IMR-90 (cell line): ENCODE results near the gene TRPM7. TPM values are rescaled to one million over a fixed set of nuclear protein-coding genes. Genes with fewer than 3 reads are reported as not detected.

ENCODE experiments used
- ATAC-seq: fragments of 200-7000 bp; cut with Tn5 transposase; 2 replicates; pipeline ENCODE4 v1.9.1; 2020; ENCODE audit warnings: low read depth, mild to moderate bottlenecking, moderate library complexity
- BruUV-seq: library from RNA; stranded (reverse); fragments of 400-500 nt; replicated peaks from 2 replicates; lab custom pipeline; 2021; lab: Mats Ljungman, UMichigan
- CTCF ChIA-PET: fragments of 300-600 bp; formaldehyde crosslinking; extraction: SDS; loops from one replicate; lab custom pipeline; 2021; ENCODE audit warnings: antibody characterized with exemption; lab: Yijun Ruan, JAX
- POLR2A ChIA-PET: fragments of 300-600 bp; sonication (Branson Sonifier 250); formaldehyde crosslinking; loops from one replicate; lab custom pipeline; 2022; ENCODE audit warnings: antibody characterized with exemption; ENCODE audit not compliant: unreplicated experiment; lab: Charles Lee
- DNase-seq: peaks from one replicate; pipeline ENCODE4 v3.0.0; 2013
- H2AFZ ChIP-seq: replicated peaks from 2 replicates; pipeline ENCODE3; 2013; ENCODE audit warnings: low read length, mild to moderate bottlenecking; ENCODE audit not compliant: poor library complexity
- H2AK5ac ChIP-seq: 2 replicates; pipeline ENCODE4 v1.6.1; 2013; ENCODE audit warnings: low read depth, low read length, inconsistent platforms
- H2AK9ac ChIP-seq: replicated peaks from 2 replicates; pipeline ENCODE3; 2013; ENCODE audit warnings: mild to moderate bottlenecking, low read depth, low read length, moderate library complexity; ENCODE audit not compliant: poor library complexity
- H2BK120ac ChIP-seq: 2 replicates; pipeline ENCODE4 v1.6.1; 2013; ENCODE audit warnings: low read depth, low read length, inconsistent platforms
- H2BK15ac ChIP-seq: 3 replicates; pipeline ENCODE4 v1.6.1; 2013; ENCODE audit warnings: low read depth, low read length, inconsistent platforms
- H2BK20ac ChIP-seq: 2 replicates; pipeline ENCODE4 v1.6.1; 2013; ENCODE audit warnings: low read depth, mild to moderate bottlenecking, inconsistent platforms, low read length, moderate library complexity
- H2BK5ac ChIP-seq: 2 replicates; pipeline ENCODE4 v1.6.1; 2013; ENCODE audit warnings: mild to moderate bottlenecking, low read depth, low read length, inconsistent platforms; ENCODE audit not compliant: poor library complexity, severe bottlenecking
- H3K14ac ChIP-seq: replicated peaks from 2 replicates; pipeline ENCODE4 v1.6.1; 2013; ENCODE audit warnings: low read depth, low read length, inconsistent platforms
- H3K18ac ChIP-seq: 2 replicates; pipeline ENCODE4 v1.6.1; 2013; ENCODE audit warnings: low read depth, low read length, control low read depth
- H3K23ac ChIP-seq: 2 replicates; pipeline ENCODE4 v1.6.1; 2013; ENCODE audit warnings: low read depth, low read length, inconsistent platforms
- H3K27ac ChIP-seq: 2 replicates; pipeline ENCODE4 v1.5.1; 2013; ENCODE audit warnings: mild to moderate bottlenecking, control low read depth, low read length; ENCODE audit not compliant: insufficient read depth
- H3K27me3 ChIP-seq: 2 replicates; pipeline ENCODE4 v1.6.1; 2013; ENCODE audit warnings: low read length; ENCODE audit not compliant: control insufficient read depth, insufficient read depth
- H3K36me3 ChIP-seq: 2 replicates; pipeline ENCODE4 v1.6.1; 2013; ENCODE audit warnings: low read length, mixed read lengths; ENCODE audit not compliant: control insufficient read depth, insufficient read depth
- H3K4ac ChIP-seq: 2 replicates; pipeline ENCODE4 v1.6.1; 2013; ENCODE audit warnings: low read depth, low read length, inconsistent platforms
- H3K4me1 ChIP-seq: 2 replicates; pipeline ENCODE4 v1.6.1; 2013; ENCODE audit warnings: low read length, mixed read lengths; ENCODE audit not compliant: control insufficient read depth, insufficient read depth
- H3K4me2 ChIP-seq: 2 replicates; pipeline ENCODE4 v1.6.1; 2013; ENCODE audit warnings: low read depth, mild to moderate bottlenecking, control low read depth, low read length, moderate library complexity
- H3K4me3 ChIP-seq: 2 replicates; pipeline ENCODE4 v1.5.1; 2013; ENCODE audit warnings: low read depth, mild to moderate bottlenecking, control low read depth, low read length, moderate library complexity; ENCODE audit not compliant: insufficient read depth
- H3K56ac ChIP-seq: 2 replicates; pipeline ENCODE4 v1.6.1; 2013; ENCODE audit warnings: low read length, inconsistent platforms; ENCODE audit not compliant: insufficient read depth; ENCODE audit errors: extremely low read depth
- H3K79me1 ChIP-seq, 2 experiments: 2 replicates each; pipeline ENCODE4 v1.6.1; 2013; ENCODE audit warnings: low read length in 2 of 2, inconsistent platforms in 1 of 2, low read depth in 1 of 2
- H3K9ac ChIP-seq: 2 replicates; pipeline ENCODE4 v1.6.1; 2013; ENCODE audit warnings: low read depth, low read length, control low read depth
- H3K9me1 ChIP-seq: 2 replicates; pipeline ENCODE4 v1.6.1; 2013; ENCODE audit warnings: low read length, inconsistent platforms; ENCODE audit not compliant: insufficient read depth
- H3K9me3 ChIP-seq: 2 replicates; pipeline ENCODE4 v1.6.1; 2013; ENCODE audit warnings: low read length; ENCODE audit not compliant: control insufficient read depth, insufficient read depth
- H4K20me1 ChIP-seq: 2 replicates; pipeline ENCODE4 v1.6.1; 2013; ENCODE audit warnings: low read length, inconsistent platforms; ENCODE audit not compliant: insufficient read depth
- H4K5ac ChIP-seq: 2 replicates; pipeline ENCODE4 v1.6.1; 2013; ENCODE audit warnings: mild to moderate bottlenecking, low read depth, low read length, control low read depth
- H4K8ac ChIP-seq, 2 experiments: 2 replicates each; pipeline ENCODE4 v1.6.1; 2013; ENCODE audit warnings: low read depth in 2 of 2, low read length in 2 of 2, control low read depth in 1 of 2, inconsistent platforms in 1 of 2
- H4K91ac ChIP-seq: 2 replicates; pipeline ENCODE4 v1.6.1; 2013; ENCODE audit warnings: low read depth, low read length, inconsistent platforms; ENCODE audit not compliant: insufficient read depth
- BHLHE40 ChIP-seq: fragments of 150-350 bp; IDR thresholded peaks from 2 replicates; pipeline ENCODE4 v1.6.1; 2016; ENCODE audit warnings: mild to moderate bottlenecking, low read depth, low read length
- CEBPB ChIP-seq: IDR thresholded peaks from 2 replicates; pipeline ENCODE4 v1.6.1; 2012; ENCODE audit warnings: low read depth, low read length, improper control_type of control experiment
- CHD1 ChIP-seq: IDR thresholded peaks from 2 replicates; pipeline ENCODE4 v1.6.1; 2012; ENCODE audit warnings: low read depth, low read length, improper control_type of control experiment
- FOS ChIP-seq: fragments of 150-350 bp; IDR thresholded peaks from 2 replicates; pipeline ENCODE4 v1.6.1; 2016; ENCODE audit warnings: low read depth, low read length
- MAFK ChIP-seq: IDR thresholded peaks from 2 replicates; pipeline ENCODE4 v1.6.1; 2012; ENCODE audit warnings: low read depth, low read length, improper control_type of control experiment
- MAZ ChIP-seq: IDR thresholded peaks from 2 replicates; pipeline ENCODE4 v1.6.1; 2012; ENCODE audit warnings: low read depth, mild to moderate bottlenecking, low read length, improper control_type of control experiment, moderate library complexity, borderline replicate concordance
- MXI1 ChIP-seq: IDR thresholded peaks from 2 replicates; pipeline ENCODE4 v1.6.1; 2012; ENCODE audit warnings: low read depth, mild to moderate bottlenecking, low read length, moderate library complexity, borderline replicate concordance
- NFE2L2 ChIP-seq: fragments of 150-350 bp; IDR thresholded peaks from 2 replicates; pipeline ENCODE4 v1.6.1; 2016; ENCODE audit warnings: low read depth, mild to moderate bottlenecking, low read length
- POLR2A ChIP-seq: IDR thresholded peaks from 2 replicates; pipeline ENCODE4 v1.6.1; 2012; ENCODE audit warnings: mild to moderate bottlenecking, low read depth, low read length
- RAD21 ChIP-seq: IDR thresholded peaks from 2 replicates; pipeline ENCODE4 v1.6.1; 2012; ENCODE audit warnings: low read length, improper control_type of control experiment
- RCOR1 ChIP-seq: IDR thresholded peaks from 2 replicates; pipeline ENCODE4 v1.6.1; 2012; ENCODE audit warnings: mild to moderate bottlenecking, low read length, improper control_type of control experiment; ENCODE audit not compliant: insufficient replicate concordance
- RFX5 ChIP-seq: IDR thresholded peaks from 2 replicates; pipeline ENCODE4 v1.8.0; 2012; ENCODE audit warnings: low read depth, mild to moderate bottlenecking, low read length, moderate library complexity
- SMC3 ChIP-seq: fragments of 150-350 bp; IDR thresholded peaks from 2 replicates; pipeline ENCODE4 v1.6.1; 2016; ENCODE audit warnings: low read depth, mild to moderate bottlenecking, antibody characterized with exemption, low read length, moderate library complexity
- WGBS, 2 experiments: methylation state at CpG; one replicate each; pipeline versions ENCODE4 v1.1.5 to v1.1.7; 2013; ENCODE audit warnings: missing lambda C conversion rate in 2 of 2; ENCODE audit not compliant: insufficient read length in 1 of 2; ENCODE audit errors: extremely low coverage in 2 of 2; 5-methylcytosine and 5-hydroxymethylcytosine counted together
- dilution Hi-C: fragments of 300-500 bp; cut with HindIII; formaldehyde crosslinking; loops from one replicate; pipeline ENCODE4 v1.14.3; 2018; ENCODE audit warnings: low sequenced_read_pairs; ENCODE audit not compliant: unreplicated experiment
- in situ Hi-C: fragments of 300-500 bp; cut with MboI; formaldehyde crosslinking; loops from 3 replicates; pipeline ENCODE4 v1.14.3; 2019; ENCODE audit warnings: low sequenced_read_pairs, inconsistent platforms, mixed read lengths
- intact Hi-C: fragments of 100-400 bp; cut with micrococcal nuclease; formaldehyde crosslinking; loops from 2 replicates; pipeline ENCODE4 v1.10.0; 2022
- polyA plus RNA-seq, 3 experiments: library from polyadenylated mRNA; depleted of rRNA; stranded (reverse); fragments of >200 nt; gene quantifications; 2 replicates each; pipeline ENCODE4 v1.2.3, GENCODE V29; 2012; ENCODE audit warnings: low replicate concordance in 1 of 3
- total RNA-seq: library from RNA; depleted of rRNA; stranded (reverse); fragments of >200 nt; gene quantifications from 2 replicates; pipeline ENCODE4 v1.2.3, GENCODE V29; 2012
- TF ChIP-seq, protein P1 (sequence below): fragments of 150-350 bp; IDR thresholded peaks from 2 replicates; pipeline ENCODE4 v1.6.1; 2016; ENCODE audit warnings: low read depth, mild to moderate bottlenecking, low read length, moderate library complexity, borderline replicate concordance
- TF ChIP-seq, protein P2 (sequence below): conservative IDR thresholded peaks from 2 replicates; pipeline ENCODE4 v1.5.1; 2012; ENCODE audit warnings: mild to moderate bottlenecking, low read depth, low read length, improper control_type of control experiment
- TF ChIP-seq, protein P3 (sequence below): fragments of 150-350 bp; IDR thresholded peaks from 2 replicates; pipeline ENCODE4 v1.6.1; 2017; ENCODE audit warnings: mild to moderate bottlenecking, antibody characterized with exemption, low read length, low read depth

TRPM7 gene
- total and polyA plus RNA-seq, 2 of the 4 experiments (the other 2 are of a cell fraction) = 10.6 to 27.8 TPM

DNA sequence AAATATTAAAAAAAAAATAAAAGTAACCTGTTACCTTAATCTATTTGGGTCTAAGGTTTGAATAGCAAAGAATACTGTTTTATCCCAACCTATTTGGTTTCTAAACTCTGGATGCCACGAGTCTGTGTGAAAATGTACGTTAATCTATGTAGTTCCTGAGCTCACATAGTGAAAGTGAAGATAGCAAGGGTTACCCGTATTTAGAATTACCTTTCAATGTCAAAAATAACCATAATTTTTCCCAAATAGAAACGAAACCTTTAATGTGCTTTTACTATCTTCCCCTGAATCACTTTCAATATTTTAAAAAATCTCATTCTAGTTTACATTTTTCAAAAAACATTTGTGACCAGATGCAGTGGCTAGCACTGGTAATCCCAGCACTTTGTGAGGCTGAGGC lies 134.4 kb downstream of the TRPM7 start:
- ChIA-PET POLR2A (no interaction called here), CTCF (interaction anchor here (0.6 kb wide), 1 partner anchor 19 kb away, joined by 8 read pairs; no protein-coding TSS in a partner anchor)
- no peak overlapping the region for H3K4me3 ChIP-seq
- H3K4me2 ChIP-seq = no peak overlapping the region
- H3K36me3 ChIP-seq = no peaks in the 10 kb centered on the region
- no peak overlapping the region for H2BK15ac ChIP-seq
- no peak overlapping the region for H4K91ac ChIP-seq
- H3K56ac ChIP-seq = no peak overlapping the region
- H3K14ac ChIP-seq = no peak overlapping the region
- no peaks in the 10 kb centered on the region for H3K79me1 ChIP-seq
- no peaks in the 10 kb centered on the region for H3K4me1 ChIP-seq
- no peak overlapping the region for H3K27ac ChIP-seq
- no peak overlapping the region for H2AK9ac ChIP-seq
- no peak overlapping the region for H2BK5ac ChIP-seq
- H4K20me1 ChIP-seq = no peaks in the 10 kb centered on the region
- in situ Hi-C loops = no loop called here
- no peak overlapping the region for H4K5ac ChIP-seq
- H3K9me3 ChIP-seq = no peaks in the 10 kb centered on the region
- dilution Hi-C loops = no loop called here
- H2AFZ ChIP-seq = no peak overlapping the region
- H3K9ac ChIP-seq = no peak overlapping the region
- H3K23ac ChIP-seq = no peak overlapping the region
- H2AK5ac ChIP-seq = no peak overlapping the region
- H3K18ac ChIP-seq = no peak overlapping the region
- DNase-seq = no peak
- ATAC-seq = no peak
- H2BK20ac ChIP-seq = no peak overlapping the region
- intact Hi-C loops = no loop called here
- H3K27me3 ChIP-seq = no peaks in the 10 kb centered on the region
- H4K8ac ChIP-seq = no peak overlapping the region
- TF ChIP-seq, protein P1, sequence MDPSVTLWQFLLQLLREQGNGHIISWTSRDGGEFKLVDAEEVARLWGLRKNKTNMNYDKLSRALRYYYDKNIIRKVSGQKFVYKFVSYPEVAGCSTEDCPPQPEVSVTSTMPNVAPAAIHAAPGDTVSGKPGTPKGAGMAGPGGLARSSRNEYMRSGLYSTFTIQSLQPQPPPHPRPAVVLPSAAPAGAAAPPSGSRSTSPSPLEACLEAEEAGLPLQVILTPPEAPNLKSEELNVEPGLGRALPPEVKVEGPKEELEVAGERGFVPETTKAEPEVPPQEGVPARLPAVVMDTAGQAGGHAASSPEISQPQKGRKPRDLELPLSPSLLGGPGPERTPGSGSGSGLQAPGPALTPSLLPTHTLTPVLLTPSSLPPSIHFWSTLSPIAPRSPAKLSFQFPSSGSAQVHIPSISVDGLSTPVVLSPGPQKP = no peak
- no peak for TF ChIP-seq MXI1
- TF ChIP-seq, protein P2, sequence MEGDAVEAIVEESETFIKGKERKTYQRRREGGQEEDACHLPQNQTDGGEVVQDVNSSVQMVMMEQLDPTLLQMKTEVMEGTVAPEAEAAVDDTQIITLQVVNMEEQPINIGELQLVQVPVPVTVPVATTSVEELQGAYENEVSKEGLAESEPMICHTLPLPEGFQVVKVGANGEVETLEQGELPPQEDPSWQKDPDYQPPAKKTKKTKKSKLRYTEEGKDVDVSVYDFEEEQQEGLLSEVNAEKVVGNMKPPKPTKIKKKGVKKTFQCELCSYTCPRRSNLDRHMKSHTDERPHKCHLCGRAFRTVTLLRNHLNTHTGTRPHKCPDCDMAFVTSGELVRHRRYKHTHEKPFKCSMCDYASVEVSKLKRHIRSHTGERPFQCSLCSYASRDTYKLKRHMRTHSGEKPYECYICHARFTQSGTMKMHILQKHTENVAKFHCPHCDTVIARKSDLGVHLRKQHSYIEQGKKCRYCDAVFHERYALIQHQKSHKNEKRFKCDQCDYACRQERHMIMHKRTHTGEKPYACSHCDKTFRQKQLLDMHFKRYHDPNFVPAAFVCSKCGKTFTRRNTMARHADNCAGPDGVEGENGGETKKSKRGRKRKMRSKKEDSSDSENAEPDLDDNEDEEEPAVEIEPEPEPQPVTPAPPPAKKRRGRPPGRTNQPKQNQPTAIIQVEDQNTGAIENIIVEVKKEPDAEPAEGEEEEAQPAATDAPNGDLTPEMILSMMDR = no peak
- no peak for TF ChIP-seq POLR2A
- TF ChIP-seq MAFK = no peak
- TF ChIP-seq, protein P3, sequence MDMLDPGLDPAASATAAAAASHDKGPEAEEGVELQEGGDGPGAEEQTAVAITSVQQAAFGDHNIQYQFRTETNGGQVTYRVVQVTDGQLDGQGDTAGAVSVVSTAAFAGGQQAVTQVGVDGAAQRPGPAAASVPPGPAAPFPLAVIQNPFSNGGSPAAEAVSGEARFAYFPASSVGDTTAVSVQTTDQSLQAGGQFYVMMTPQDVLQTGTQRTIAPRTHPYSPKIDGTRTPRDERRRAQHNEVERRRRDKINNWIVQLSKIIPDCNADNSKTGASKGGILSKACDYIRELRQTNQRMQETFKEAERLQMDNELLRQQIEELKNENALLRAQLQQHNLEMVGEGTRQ = no peak
- TF ChIP-seq CEBPB = no peak
- TF ChIP-seq RAD21 = no peak
- TF ChIP-seq FOS = no peak
- TF ChIP-seq CHD1 = no peak
- no peak for TF ChIP-seq SMC3
- no peak for TF ChIP-seq NFE2L2
- TF ChIP-seq RFX5 = no peak
- TF ChIP-seq RCOR1 = no peak
- no peak for TF ChIP-seq BHLHE40
- TF ChIP-seq MAZ = no peak
- peaks cover 3% of the 10 kb centered on the region; the same call in 1 of the 2 replicates for H3K9me1 ChIP-seq
- BruUV-seq = no TSS peak
- no peak overlapping the region for H3K4ac ChIP-seq
- WGBS, 2 experiments = no CpG with 5 or more reads among the region's 4 CpGs
- no peak overlapping the region for H2BK120ac ChIP-seq
